HUES48 (cell line): ENCODE data around the gene CEP83.
"Not testable (repeated sequence)": the region's sequence is repeated elsewhere in the genome, so short reads cannot be mapped to it uniquely, and the experiment has no call there.

Experiments
- H3K27ac ChIP-seq: one replicate; pipeline ENCODE4 v1.7.0; 2013; ENCODE audit warnings: low read depth, low read length, inconsistent platforms
- H3K27me3 ChIP-seq: 2 replicates; pipeline ENCODE4 v1.6.1; 2013; ENCODE audit warnings: mild to moderate bottlenecking, low read length; ENCODE audit not compliant: control insufficient read depth, insufficient read depth
- H3K36me3 ChIP-seq: 2 replicates; pipeline ENCODE4 v1.6.1; 2013; ENCODE audit warnings: low read length; ENCODE audit not compliant: control insufficient read depth, insufficient read depth
- H3K4me1 ChIP-seq: 2 replicates; pipeline ENCODE4 v1.6.1; 2013; ENCODE audit warnings: mild to moderate bottlenecking, low read length; ENCODE audit not compliant: control insufficient read depth, insufficient read depth
- H3K4me3 ChIP-seq: 2 replicates; pipeline ENCODE4 v1.5.1; 2013; ENCODE audit warnings: mild to moderate bottlenecking, low read depth, low read length
- H3K9ac ChIP-seq: 2 replicates; pipeline ENCODE4 v1.6.1; 2013; ENCODE audit warnings: mild to moderate bottlenecking, low read depth, low read length, moderate library complexity
- H3K9me3 ChIP-seq: 2 replicates; pipeline ENCODE4 v1.6.1; 2013; ENCODE audit warnings: low read length; ENCODE audit not compliant: control insufficient read depth, insufficient read depth

The CEP83 gene

DNA sequence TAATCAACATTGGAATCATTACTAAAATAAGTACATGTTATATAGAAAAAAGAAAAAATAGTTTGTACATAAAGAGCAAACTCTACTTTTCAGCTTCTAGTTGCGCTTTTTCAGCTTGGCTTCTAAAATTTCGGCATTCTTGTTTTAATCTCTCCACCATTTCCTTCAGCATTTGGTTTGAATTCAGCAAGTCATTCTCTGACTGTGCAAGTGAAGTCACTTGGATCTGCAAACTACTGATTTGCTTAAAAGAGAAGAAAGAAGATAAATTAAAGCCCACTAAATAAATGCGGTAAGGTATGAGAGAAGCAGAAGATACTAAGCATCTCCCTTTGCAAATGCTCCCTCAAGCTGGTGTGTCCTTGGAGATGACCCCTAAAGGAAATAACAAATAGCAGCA is 126.3 kb downstream of the CEP83 start:
- Histone ChIP-seq H3K9ac (no peak overlapping the region), H3K9me3 (no peaks in the 10 kb centered on the region), H3K36me3 (peaks cover 22% of the 10 kb centered on the region), H3K27ac (no peak overlapping the region), H3K4me3 (no peak overlapping the region), H3K4me1 (peaks cover 11% of the 10 kb centered on the region), H3K27me3 (no peaks in the 10 kb centered on the region)

DNA sequence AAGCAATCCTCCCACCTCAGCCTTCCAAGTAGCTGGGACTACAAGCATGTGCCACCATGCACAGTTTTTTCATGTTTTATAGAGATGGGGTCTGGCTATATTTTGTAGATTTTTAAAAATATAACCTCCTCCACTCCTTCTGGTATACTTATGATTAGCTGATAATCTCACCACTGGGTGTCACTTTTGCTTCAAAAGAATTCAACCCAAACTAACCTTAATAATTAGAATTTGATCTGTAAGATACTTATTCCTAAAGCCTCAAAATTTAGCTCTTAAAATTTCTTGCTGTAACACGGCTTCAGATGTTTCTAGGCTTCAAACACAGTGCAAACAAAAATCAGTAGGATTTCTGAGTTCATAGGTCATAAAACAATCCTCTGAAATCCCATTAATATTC is 130.3 kb downstream of the CEP83 start:
- Histone ChIP-seq H3K9me3 (no peaks in the 10 kb centered on the region), H3K36me3 (peaks cover 33% of the 10 kb centered on the region), H3K9ac (no peak overlapping the region)

DNA sequence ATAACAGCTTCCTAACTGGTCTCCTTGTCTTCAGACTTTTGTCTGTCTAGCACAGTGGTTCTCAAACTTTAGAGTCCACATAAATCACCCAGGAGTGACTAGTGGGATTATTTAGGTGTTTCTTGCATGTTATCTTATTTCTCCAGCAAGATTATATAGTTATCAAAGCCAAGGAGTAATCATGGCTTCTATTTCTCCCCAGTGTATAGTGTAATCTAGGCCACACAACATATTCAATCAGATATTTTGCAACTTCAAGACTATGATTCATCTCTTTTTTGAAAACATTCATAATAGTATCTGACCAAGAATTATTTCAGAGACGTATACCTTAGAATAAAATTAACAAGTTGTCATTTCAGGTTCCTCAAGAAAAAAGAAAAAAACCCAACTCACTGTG is 131.9 kb downstream of the CEP83 start:
- H3K27me3 ChIP-seq, result no peaks in the 10 kb centered on the region
- no peak overlapping the region for H3K9ac ChIP-seq
- no peaks in the 10 kb centered on the region for H3K4me1 ChIP-seq
- H3K27ac ChIP-seq, result no peak overlapping the region
- H3K4me3 ChIP-seq, result no peak overlapping the region
- no peaks in the 10 kb centered on the region for H3K9me3 ChIP-seq
- peaks cover 39% of the 10 kb centered on the region for H3K36me3 ChIP-seq

More for the DNA sequence above, 130.3 kb downstream of the CEP83 start:
- peaks cover 11% of the 10 kb centered on the region for H3K4me1 ChIP-seq
- no peak overlapping the region for H3K27ac ChIP-seq
- no peak overlapping the region for H3K4me3 ChIP-seq
- H3K27me3 ChIP-seq, result no peaks in the 10 kb centered on the region

DNA sequence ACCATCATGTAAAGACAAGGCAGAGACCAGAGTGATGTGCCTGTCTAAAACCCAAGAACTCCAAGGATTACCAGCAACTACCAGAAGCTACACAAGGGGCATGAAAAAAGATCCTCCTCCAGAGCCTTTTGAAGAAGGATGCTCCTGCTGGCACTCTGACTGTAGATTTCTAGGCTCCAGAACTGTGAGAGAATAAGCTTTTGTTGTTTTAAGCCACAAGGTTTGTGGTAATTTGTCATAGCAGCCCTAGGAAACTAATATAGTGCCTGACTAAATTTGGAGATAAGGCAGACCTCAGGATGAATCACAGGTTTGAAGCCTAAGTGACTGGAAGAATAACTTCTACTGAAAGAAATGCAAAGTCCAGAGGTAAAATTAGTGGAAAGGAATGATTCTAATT is 132.9 kb downstream of the CEP83 start:
- Histone ChIP-seq H3K4me1 (no peaks in the 10 kb centered on the region), H3K36me3 (peaks cover 46% of the 10 kb centered on the region), H3K4me3 (no peak overlapping the region), H3K27me3 (no peaks in the 10 kb centered on the region), H3K9ac (no peak overlapping the region), H3K9me3 (0 out of 2 replicates have a peak, but pooled peaks cover 4% of the 10 kb centered on the region), H3K27ac (no peak overlapping the region)

- Histone ChIP-seq H3K27me3 (no peaks in the 10 kb centered on the region), H3K4me3 (no peak overlapping the region), H3K36me3 (peaks cover 47% of the 10 kb centered on the region), H3K27ac (no peak overlapping the region), H3K9me3 (peaks cover 9% of the 10 kb centered on the region; the same call in 1 of the 2 replicates), H3K4me1 (no peaks in the 10 kb centered on the region), H3K9ac (no peak overlapping the region)
These were observed 133.4 kb downstream of the CEP83 start for GRCh38 chr12:94326234-94326633.

GRCh38 chr12:94322346-94322745 is 137.3 kb downstream of the CEP83 start:
- Histone ChIP-seq H3K9me3 (peaks cover 39% of the 10 kb centered on the region), H3K4me3 (no peak overlapping the region), H3K36me3 (peaks cover 36% of the 10 kb centered on the region), H3K27me3 (no peaks in the 10 kb centered on the region), H3K4me1 (no peaks in the 10 kb centered on the region), H3K27ac (no peak overlapping the region), H3K9ac (no peak overlapping the region)

DNA sequence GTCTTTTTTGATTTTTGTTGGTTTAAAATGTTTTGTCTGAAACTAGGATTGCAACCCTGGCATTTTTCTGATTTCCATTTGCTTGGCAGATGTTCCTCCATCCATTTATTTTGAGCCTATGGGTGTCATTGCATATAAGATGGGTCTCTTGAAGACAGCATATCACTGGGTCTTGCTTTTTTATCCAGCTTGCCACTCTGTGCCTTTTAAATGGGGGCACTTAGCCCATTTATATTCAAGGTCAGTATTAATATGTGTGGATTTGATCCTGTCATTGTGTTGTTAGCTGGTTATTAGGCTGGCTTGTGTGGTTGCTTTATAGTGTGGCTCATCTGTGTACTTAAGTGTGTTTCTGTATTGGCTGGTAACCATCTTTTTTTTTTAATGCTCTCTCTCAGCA is 139.6 kb downstream of the CEP83 start:
- Histone ChIP-seq H3K27ac (no peak overlapping the region), H3K9me3 (peaks cover 41% of the 10 kb centered on the region), H3K36me3 (peaks cover 32% of the 10 kb centered on the region), H3K4me1 (no peaks in the 10 kb centered on the region), H3K9ac (no peak overlapping the region), H3K4me3 (no peak overlapping the region), H3K27me3 (no peaks in the 10 kb centered on the region)

DNA sequence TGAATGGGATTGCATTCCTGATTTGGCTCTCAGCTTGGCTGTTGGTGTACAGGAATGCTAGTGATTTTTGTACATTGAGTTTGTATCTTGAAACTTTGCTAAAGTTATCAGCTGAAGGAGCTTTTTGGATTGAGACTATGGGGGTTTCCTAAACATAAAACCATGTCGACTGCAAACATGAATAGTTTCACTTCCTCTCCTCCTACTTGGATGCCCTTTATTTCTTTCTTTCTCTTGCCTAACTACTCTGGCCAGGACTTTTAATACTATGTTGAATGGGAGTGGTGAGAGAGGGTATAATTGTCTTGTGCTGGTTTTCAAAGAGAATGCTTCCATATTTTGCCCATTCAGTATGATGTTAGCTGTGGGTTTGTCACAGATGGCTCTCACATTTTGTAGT is 141.5 kb downstream of the CEP83 start:
- Histone ChIP-seq H3K4me3 (no peak overlapping the region), H3K9ac (no peak overlapping the region), H3K9me3 (peaks cover 41% of the 10 kb centered on the region), H3K27me3 (no peaks in the 10 kb centered on the region), H3K27ac (no peak overlapping the region), H3K4me1 (no peaks in the 10 kb centered on the region), H3K36me3 (peaks cover 30% of the 10 kb centered on the region)

- not testable (repeated sequence) for H3K9ac ChIP-seq, H3K27me3 ChIP-seq, H3K27ac ChIP-seq, H3K4me1 ChIP-seq, H3K4me3 ChIP-seq
- H3K36me3 ChIP-seq, result peaks cover 26% of the 10 kb centered on the region
- peaks cover 36% of the 10 kb centered on the region for H3K9me3 ChIP-seq
These were observed 143.1 kb downstream of the CEP83 start for GRCh38 chr12:94316600-94316999.

- Histone ChIP-seq H3K27ac (no peak overlapping the region), H3K4me1 (no peaks in the 10 kb centered on the region), H3K36me3 (peaks cover 39% of the 10 kb centered on the region), H3K9ac (no peak overlapping the region), H3K4me3 (no peak overlapping the region), H3K27me3 (no peaks in the 10 kb centered on the region), H3K9me3 (0 out of 2 replicates have a peak, but pooled peaks cover 2% of the 10 kb centered on the region)
These were observed 147.3 kb downstream of the CEP83 start for GRCh38 chr12:94312378-94312777.

- H3K4me1 ChIP-seq, result peaks cover 26% of the 10 kb centered on the region
- no peak overlapping the region for H3K27ac ChIP-seq
- no peaks in the 10 kb centered on the region for H3K27me3 ChIP-seq
- no peak overlapping the region for H3K9ac ChIP-seq
- H3K9me3 ChIP-seq, result no peaks in the 10 kb centered on the region
- H3K4me3 ChIP-seq, result no peak overlapping the region
- peaks cover 49% of the 10 kb centered on the region for H3K36me3 ChIP-seq
These were observed 150.3 kb downstream of the CEP83 start for GRCh38 chr12:94309373-94309772.

DNA sequence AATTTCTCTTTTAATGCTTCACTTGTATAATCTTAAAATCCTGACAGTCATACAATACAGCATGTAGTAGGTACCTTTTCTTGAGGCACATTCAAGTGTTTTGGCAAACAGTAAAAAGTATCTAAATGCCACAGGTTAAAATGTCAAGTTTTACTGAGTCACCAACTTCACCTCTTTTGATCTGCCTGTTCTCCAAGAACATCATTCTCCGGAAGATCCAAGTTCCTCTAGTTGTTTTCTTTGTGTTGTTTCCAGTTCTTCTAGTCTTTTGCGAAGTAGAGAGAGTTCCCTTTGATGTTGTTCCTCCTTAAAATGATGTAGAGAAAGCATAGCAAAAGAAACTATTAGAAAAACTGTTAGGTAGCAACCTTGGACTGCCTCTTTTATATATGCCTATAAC is 151.1 kb downstream of the CEP83 start:
- Histone ChIP-seq H3K27ac (no peak overlapping the region), H3K4me3 (no peak overlapping the region), H3K9ac (no peak overlapping the region), H3K9me3 (no peaks in the 10 kb centered on the region), H3K4me1 (peaks cover 33% of the 10 kb centered on the region), H3K36me3 (peaks cover 49% of the 10 kb centered on the region), H3K27me3 (no peaks in the 10 kb centered on the region)
